HG03045 (cell line): ENCODE measurements around the gene PLCH1.
"Not testable (repeated sequence)": the region's sequence is repeated elsewhere in the genome, so short reads cannot be mapped to it uniquely, and the experiment has no call there.

Source experiments
- ATAC-seq: cut with Tn5 transposase; IDR thresholded peaks from one replicate; pipeline ENCODE4 v1.9.1; 2021; ENCODE audit warnings: mild to moderate bottlenecking, moderate library complexity; ENCODE audit not compliant: unreplicated experiment

Gene PLCH1

DNA sequence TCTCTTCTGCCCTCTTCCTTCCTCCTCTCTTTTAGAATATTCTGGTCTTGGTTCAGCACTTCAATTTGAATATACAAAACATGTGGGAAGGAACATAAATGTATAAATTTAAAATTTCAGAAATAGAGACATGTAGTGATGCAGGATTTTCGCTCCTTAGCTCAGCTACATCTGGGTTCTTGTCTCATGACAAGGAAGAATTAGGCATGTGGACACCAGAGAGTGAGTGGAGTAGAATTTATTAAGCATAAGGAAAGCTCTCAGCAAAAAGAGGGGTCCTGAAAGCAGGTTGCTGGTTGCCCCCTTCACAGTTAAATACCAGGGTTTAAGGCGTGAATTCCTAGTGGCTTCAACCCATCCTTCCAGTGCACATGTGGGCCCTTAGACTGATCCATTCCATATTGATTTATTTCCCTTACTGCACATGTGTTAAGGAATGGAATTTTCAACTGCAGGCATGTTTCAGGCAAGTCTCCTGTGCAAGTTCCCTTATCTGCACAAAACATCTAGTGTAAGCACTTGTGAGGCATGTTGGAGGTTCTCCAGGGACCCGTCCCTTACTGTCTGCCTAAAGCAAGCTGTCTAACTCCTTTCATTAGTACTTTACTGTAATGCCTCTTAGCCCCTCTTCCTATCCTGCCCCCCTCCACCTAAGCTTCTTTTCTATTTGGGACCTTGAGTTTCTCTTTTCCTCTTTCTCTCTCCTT is 318.2 kb downstream of the PLCH1 start:
- no peak for ATAC-seq

DNA sequence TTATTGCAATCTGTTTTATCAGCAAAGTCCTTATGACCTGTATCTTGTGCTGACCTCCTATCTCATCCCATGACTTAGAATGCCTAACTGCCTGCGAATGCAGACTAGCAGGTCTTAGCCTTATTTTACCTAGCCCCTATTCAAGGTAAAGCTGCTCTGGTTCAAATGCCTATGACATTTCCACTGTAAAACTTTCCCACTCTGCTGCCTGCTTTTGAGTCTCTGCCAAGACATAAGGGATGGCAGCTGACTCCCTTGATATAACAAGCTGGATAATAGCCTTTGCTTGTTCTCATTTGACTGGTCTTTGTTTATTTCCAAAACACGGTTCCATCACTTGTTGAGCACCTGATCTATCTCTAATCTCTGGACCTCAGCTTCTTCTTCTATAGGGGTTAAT is 319.5 kb downstream of the PLCH1 start:
- ATAC-seq, result no peak

DNA sequence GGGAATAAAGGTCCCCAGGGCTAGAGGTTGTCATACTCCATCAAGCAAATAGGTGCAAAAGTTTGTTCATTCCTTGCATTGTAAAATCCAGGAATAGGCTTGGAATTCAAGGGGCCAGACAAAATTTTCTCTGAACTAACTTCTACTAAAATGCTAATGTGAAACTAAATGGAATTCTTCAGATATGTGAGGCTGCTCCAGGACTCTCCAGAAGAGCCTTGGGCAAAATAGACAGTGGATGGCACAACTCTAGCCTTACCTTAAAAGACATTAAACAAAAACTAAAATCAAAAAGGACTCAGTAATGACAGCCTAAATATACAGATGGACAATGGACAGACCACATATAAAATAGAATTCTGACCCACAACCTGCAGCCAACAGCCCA is 320.6 kb downstream of the PLCH1 start:
- no peak for ATAC-seq

DNA sequence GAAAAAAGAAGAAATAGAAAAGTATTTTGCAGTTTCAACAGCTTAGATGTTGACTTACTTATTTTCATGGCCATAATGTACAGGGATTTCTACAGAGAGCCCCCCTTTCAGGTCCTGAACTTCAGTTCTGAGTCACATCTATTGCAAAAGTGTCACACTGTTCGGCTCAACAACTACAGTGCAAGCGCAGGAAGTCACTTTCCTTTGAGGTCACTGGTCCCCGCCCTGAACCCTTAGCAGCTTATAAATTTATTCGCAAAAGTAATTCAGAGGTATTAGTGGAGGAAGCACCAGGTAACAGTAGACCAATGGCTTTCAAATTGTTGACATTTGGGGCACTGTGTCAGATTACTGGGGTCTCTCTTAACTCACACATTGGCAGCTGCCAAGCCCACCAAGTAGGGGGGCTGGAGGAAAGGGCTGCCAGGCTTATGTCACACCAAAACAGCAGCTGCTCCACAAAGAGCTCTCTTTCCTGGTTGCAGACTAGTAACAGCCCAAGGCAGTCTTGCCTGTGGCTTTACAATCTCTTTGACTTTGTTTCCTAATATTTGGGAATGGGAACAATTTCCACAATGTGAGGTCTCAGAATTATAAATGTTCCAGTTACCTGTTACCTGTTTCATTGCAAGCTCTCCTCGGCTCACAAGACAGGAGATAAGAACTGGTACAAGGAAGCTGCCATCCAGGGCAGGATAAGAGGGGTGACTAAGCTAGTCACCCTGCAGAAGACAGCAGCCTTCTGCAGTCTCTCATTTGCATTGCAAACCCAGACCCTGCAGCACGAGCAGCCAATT is 321.1 kb downstream of the PLCH1 start:
- no peak for ATAC-seq

DNA sequence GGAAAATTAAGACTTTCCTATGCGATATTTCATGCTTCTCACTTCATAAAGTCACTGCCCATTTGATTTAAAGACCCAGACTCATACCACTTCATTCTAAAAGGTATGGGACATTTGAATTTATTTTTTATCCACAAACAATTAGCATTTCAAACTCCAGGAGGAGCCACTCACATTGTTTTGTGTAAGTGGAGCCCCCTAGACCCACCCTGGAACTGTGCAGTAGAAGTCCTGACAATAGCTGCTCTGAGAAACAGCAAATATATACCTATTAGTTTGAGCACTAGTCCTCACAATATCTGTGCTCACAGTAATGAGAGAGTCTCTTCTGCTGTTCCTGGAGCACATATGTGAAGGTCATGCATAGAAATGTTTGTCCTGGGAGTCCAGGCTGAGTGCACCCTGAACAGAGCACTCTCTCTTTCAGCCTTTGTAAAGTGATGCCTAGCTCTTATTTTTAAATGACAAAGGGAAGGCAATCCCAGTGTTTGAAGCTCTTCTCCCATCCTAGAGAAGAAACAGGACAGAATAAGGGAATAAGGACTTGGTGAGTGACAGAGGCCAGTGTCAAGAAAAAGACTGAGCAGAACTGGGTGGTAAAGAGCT is 323.9 kb downstream of the PLCH1 start:
- no peak for ATAC-seq

DNA sequence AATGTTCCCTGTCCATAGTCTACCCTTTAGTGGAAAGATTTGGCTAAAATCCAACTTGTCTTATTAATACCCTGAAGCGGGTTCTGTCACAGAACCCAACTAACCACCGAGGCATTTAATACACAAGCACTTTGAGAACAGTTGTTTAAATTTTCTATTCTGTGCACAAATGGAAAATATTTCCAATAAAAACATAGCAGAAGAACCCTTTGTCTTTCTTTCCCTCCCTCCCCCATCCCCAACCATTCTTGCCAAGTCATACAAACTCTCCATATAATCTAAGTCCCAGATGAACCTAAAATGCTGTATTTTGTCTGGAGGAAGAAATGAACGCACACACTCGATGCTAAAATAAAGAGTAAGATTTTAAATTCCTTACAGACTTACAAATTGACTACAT is 324.5 kb downstream of the PLCH1 start:
- ATAC-seq, result no peak

DNA sequence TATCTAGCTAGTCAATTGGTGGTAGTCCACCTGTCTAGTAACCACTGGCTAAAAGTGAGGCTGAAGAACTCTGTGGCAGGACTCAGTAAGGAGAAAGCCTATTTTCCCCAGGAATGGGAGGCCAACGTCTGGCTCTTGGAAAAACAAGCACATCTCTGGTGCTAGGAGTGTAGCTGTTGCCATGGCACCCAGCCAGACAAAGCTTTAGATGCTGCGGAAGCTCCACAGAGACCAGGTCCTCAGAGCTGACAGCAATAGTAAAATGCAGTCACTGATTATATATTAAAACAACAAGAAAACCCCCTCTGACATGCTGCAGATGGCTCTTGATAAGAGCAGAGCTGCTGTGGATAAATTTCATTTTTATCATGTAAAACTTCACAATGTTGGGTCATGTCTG is 326.5 kb downstream of the PLCH1 start:
- no peak for ATAC-seq

DNA sequence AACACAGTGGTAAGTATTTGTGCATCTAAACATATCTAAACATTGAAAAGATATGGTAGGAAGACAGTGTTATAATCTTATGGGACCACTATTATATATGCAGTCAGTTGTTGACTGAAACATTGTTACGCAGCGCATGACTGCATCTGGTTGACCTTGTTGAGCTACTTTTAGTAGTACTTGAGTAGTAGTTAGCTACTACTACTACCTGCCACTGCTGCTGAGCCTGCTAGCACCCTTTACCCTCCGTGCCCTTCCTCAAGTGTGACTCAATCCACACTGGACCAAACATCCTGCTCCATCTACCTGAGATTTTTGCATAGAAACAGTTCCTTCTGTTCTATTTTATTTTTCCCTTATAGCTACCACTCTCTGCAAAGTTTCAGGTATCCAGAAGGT is 327.8 kb downstream of the PLCH1 start:
- no peak for ATAC-seq

DNA sequence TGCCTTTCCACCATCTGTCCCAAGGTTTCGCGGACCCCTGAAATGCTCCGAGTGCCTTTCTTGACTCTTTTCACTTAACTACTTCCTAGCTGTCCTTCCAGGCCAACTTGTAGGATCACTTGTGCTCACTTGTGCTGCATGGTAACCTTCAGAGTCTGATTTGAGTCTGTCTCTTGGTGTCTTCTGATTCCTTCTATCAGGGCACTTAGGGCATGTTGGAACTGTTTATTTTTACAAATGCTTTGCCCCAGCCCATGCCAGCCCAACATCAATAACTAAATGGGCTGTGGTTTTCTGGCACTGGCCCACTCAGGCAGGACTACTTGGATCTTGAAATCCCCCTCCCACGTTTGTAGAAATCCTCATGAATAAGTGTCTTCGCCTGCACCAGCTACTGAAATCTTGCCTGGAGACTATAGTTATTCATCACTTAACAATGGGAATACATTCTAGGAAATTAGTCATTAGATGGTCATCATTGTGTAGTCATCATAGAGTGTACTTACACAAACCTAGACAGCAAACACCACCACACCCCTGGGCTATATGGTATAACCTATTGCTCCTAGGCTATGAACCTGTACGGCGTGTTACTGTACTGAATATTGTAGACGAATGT is 328.3 kb downstream of the PLCH1 start:
- ATAC-seq, result no peak

DNA sequence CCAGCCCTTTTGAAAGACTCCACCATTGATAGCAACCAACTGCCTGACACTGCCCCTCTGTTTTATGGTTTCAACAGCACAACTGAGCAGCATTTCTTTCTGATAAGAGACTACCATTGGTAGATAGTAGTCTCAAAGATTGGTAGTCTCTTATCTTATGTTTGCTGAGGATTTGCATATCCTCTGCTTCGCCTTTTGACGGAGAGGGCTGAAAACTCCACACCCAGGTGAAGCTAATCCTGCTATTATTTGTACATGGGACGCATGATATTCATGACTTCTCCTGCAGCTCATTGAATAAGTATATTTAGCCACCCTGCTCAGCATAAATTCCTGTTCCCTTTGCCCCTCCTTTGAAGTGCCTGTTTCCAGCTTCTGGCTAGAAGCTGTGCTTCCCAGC is 332.0 kb downstream of the PLCH1 start:
- no peak for ATAC-seq

DNA sequence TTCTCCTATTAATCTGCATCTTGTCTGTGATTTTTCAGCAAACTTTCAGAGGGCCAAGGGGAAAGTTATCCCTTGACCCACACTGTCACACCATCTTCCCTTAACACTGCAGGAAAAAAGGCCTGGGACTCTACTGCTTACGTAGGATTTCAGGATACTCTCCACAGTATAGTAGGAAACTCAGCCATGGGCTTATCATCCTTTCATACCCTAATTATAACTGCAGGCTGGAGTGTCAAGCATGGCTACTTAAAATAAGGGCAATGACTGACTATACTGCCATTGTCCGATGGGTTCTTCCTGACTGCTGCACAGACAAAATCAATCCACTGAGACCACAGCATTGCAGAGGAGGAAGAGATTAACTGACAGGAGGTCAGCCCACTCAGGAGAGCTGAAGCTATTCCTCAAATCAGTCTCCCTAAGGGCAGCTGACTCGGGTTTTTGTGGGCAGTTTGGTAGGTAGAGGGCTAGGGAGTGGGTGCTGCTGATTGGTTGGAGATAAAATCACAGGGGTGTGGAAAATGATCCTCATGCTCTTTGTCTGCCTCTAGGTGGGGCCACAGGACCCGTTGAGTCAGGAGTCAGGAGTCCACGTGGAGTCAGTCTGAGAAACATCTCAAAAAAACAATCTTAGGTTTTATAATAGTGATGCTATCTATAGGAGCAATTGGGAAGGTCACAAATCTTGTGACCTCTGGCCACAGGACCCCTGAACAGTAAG is 333.2 kb downstream of the PLCH1 start:
- ATAC-seq, result no peak

DNA sequence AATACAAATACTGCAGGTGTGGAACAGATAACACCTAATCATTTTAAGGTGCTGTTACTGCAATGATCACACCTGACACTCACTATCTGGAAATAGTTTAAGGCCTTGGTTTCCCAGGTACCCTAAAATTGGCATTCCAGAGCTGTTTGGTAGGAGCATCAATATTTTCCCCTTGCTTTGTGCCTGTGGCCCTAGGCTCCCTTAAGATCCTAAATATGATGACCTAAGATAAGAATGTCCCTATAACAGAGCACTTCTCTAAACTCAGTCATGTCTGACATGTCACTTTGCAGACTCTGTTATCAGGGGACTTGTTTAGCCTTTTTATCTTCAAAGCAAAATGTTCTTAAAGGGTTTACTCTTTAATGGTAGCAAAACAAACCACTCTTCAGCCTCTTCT is 335.5 kb downstream of the PLCH1 start:
- ATAC-seq, result no peak

DNA sequence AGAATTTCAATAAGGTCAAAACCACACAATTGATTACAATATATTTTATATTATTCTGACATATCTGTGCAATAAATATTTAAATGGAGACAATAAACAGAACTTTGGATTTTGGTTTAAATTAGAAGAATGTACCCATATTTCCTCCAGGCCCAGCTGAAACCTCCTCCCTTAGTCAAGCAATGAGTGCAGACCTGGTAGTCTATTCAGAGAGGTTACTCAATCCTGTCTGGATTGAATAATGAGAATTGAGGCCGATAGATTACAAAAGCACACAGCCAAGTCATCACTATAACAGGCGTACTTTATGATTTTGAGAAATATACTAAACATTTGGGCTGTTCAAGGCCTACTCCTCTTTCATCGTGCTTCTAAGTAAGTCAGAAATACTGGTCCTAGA is 336.9 kb downstream of the PLCH1 start:
- no peak for ATAC-seq

DNA sequence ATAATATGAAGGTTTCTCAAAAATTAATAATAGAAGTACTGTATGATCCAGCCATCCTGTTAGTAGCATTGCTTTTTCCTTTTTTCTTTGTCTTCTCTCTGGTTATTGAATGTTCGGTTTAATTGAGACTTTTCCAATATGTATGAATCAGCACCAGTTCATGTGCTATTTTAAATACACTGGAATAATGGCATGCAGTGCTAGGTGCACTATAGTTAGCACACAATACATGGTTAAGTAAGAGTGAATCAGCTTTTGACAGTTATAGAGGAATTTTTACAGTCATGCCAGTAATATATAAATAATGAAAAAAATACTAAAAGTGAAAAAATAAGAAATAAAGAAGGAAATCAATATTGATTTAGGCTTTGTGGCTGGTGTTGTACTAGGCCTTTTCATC is 337.5 kb downstream of the PLCH1 start:
- ATAC-seq, result no peak

DNA sequence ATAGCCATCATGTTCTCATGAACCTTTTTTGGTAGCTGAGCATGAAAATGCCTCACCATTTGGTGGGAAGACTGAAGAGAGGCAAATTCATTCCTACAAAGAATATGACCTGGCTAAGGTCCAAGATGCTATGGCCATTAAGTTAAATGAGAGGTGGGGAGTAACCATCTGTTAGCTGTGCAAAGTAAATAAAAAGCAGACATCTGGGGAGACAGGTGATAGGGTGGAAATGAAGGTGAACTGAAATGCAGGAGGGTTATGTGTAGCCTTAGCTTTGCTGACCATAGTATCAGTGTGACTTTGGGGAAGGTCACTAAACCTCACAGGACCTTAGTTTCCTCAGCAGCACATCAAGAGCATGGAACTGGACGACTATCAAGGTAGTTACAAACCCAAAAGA is 340.4 kb downstream of the PLCH1 start:
- no peak for ATAC-seq

DNA sequence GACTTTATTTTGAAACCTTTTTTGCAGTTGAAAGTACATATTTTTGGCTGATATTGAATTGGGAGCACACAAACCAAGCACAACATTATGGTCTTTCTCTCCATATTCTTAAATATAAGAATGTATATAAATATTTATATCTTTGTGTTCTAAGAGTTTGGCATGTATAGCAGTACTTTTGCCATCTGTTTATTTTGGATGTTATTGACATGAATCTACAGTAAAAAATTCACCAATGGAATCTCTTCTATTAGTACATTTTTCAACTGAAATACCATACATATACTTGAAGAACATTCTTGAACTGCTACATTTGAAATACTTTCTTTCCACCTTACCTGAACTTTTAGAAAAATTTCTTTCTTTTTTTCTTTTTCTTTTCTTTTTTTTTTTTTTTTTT is 342.2 kb downstream of the PLCH1 start:
- no peak for ATAC-seq

DNA sequence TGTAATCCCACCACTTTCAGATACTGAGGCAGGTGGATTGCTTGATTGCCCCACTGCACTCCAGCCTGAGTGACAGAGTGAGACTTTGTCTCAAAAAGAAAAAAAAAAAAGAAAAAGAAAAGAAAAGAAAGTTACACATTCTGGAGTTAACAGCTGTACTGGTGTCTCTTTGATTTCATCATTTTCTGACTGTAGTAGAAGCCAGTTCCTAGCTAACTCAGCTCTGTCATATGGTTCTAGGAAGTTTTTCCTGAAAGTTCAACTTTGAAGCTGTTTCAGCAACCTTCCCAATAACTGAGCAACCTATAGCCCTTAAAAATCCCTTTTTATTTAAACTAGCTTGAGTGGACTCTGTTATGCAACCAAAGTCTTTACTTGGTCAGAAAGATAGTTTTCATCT is 346.8 kb downstream of the PLCH1 start:
- ATAC-seq, result no peak

DNA sequence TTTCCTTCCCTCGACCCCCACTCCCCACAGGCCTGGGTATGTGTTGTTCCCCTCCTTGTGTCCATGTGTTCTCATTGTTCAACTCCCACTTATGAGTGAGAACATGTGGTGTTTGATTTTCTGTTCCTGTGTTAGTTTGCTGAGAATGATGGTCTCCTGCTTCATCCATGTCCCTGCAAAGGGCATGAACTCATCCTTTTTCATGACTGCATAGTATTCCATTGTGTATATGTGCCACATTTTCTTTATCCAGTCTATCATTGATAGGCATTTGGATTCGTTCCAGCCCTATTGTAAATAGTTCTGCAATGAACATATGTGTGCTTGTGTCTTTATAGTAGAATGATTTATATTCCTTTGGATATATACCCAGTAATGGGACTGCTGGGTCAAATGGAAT is 350.0 kb downstream of the PLCH1 start:
- ATAC-seq, result not testable (repeated sequence)

DNA sequence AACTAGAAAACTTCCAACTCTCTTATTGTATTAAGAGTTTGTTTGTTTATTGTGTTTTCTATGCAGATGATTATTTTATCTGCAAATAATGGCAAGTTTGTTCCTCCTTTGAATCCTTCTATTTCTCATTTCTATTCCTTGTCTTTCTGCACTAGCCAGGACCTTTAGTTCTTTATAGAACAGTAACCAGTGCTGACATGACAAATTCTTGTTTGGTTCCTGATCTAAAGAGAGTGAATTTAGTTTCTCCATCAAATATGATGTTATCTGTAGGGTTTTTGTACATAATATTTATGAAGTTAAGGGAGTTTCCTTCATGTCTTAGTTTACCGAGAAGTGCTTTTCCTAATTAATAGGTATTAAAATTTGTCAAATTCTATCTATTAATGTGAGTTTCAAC is 350.6 kb downstream of the PLCH1 start:
- no peak for ATAC-seq

DNA sequence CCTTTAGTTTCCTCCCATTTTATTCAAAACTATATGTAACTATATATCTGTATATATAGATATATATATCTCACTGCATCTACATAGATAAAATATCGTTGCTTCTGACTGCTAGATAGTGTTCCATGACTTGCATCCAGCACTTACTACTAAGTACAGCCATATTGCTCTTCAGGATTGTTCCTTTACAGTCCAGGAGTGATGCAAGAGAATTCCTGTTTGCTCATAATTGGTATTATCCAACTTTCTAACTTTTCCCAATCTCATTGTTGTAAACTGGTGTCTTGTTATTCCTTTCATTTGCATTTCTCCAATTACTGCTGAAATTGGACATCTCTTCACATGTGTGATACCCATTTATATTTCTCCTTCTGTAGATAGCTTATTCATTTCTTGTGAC is 351.6 kb downstream of the PLCH1 start:
- no peak for ATAC-seq

DNA sequence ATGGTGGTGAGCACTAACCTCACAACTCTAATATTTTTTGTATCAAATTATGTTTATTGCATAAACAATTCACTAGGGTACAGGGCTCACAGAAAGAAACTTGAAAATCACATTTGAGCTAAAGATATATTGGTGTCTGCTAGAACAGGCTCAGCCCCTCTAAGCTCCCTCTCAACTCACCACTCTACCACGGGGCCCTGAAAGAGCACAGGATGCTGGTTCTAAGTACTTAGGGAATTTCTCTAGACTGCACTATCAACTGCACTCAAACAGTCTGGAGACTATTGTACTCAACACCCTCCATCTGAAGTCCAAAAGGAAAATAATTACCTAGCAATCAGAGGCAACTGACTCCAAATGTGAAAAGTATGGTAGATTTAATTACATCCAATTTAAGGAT is 352.7 kb downstream of the PLCH1 start:
- no peak for ATAC-seq
